Frontal cortex (tissue), 4 donors: ENCODE data around the gene KRTAP21-1. TPM values are rescaled to one million over a fixed set of nuclear protein-coding genes. Genes with fewer than 3 reads are reported as not detected.
"Not testable (repeated sequence)": the region's sequence is repeated elsewhere in the genome, so short reads cannot be mapped to it uniquely, and the experiment has no call there.

ENCODE experiments used
- DNase-seq, 2 donors: peaks; one replicate each; pipeline ENCODE4 v3.0.0; 2012; ENCODE audit warnings: low spot score in 2 of 2
- FAIRE-seq: peaks from 2 replicates; lab custom pipeline; 2012; peaks lifted over from hg19 to GRCh38; lab: Jason Lieb, UNC
- total RNA-seq: library from RNA; depleted of rRNA; stranded (reverse); fragments of >200 nt; gene quantifications from one replicate; pipeline ENCODE4 v1.2.3, GENCODE V29; 2014
- donor health status: control.
- donor health status: control.
- donor health status: control.

The KRTAP21-1 gene
- total RNA-seq: not detected

DNA sequence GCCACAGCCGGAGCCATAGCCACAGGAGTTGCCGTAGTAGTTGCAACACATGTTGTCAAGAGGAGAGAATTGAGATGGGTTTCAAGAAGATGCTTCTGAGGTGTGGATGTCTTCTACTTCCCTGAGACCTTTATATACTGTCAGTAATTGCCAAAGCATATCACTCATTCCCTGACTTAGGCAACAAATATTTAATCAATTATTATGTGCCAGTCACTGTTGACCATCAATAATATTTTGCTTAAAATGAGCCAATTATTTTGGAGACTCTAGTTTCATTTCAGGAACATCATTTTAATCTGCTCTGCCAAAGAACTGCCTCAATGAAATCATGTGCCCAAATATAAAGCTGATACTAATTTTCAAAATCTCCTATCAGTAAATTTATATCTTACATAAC lies at the start of gene KRTAP21-1:
TSS of gene KRTAP21-1 (minus strand) at position 101 of the 400 bp plus-strand sequence. CDS start at position 51, 50 bp downstream.
- not testable (repeated sequence) for FAIRE-seq, DNase-seq

- DNase-seq (no peak), FAIRE-seq (no peak)
These were observed 45.4 kb upstream of the KRTAP21-1 start for GRCh38 chr21:30800605-30801004.

- FAIRE-seq (no peak), DNase-seq (no peak)
These were observed 38.5 kb upstream of the KRTAP21-1 start for GRCh38 chr21:30793581-30794314.

- DNase-seq (no peak), FAIRE-seq (no peak)
These were observed 24.0 kb upstream of the KRTAP21-1 start for GRCh38 chr21:30779249-30779648.

DNA sequence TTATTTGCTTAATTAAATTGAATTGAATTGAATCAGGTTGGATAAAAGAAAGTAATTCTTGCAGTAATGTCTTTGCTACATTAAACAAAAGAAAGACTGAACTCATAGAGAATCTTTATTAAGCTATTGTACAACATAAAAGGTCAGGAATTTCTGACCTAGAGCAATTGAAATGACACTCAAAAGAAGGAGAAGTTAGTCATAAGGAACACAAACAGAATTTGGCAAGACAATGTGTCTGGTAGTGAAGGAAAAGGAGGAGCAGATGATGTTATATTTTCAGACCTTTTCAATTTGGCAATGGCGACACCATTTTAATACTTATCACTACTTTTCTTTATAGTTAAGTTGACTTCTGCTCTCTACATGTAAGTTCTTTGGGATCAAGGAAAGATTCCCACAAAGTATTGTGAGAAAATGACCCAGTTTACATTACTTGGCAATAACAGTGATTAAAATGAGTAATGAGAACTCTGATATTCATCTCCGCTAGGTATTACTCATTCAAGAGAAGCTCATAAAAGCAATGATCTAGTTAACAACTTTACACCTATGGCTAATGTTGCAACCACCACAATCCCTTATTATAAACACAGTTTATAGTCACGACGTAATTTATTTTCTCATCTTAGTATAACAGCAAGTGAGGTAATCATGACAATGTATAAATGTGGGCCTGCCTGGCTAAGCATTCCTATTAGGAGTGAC lies 14.7 kb upstream of the KRTAP21-1 start:
- FAIRE-seq (no peak), DNase-seq (no peak)

GRCh38 chr21:30760776-30761175 lies 5.5 kb upstream of the KRTAP21-1 start:
- DNase-seq (no peak), FAIRE-seq (no peak)

DNA sequence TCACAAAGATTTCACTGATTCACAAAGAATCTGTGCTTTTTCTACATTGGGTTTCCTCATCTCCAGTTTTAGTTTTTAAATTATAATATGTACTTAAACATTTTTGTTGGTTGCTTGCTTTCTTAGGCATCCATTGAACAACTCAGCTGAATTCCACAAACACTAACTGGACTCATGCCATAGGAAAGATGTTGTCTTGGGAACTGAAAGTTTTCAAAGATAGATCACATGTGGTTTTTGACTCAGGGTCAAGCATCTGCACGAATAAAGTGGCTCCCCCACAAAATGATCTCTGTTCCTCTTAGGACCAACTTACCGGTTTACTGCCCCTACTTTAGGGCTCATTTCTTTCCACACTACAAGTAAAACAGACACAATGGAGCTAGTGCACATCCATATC lies 3.1 kb upstream of the KRTAP21-1 start:
- DNase-seq: no peak
- no peak for FAIRE-seq

DNA sequence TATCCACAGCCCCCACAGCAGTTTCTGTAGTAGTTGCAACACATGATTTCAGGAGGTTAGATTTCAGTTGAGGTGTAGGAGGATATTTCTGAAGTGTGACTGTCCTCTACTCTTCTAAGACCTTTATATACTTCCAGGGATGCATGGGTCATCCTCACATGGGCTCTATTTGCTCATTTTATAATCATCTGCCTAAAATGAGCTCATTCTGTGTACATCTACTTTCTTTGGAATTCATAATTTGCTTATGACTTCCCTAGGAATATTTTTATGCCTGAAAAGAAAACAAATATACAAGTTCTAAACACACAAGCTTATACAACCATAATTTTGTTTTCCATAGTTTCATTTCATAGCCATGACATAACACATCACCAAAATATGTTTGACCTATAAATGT lies 8.1 kb downstream of the KRTAP21-1 start, which contains the start of gene KRTAP21-2:
TSS of gene KRTAP21-2 (minus strand) at position 101 of the 400 bp plus-strand sequence. CDS start at position 44, 57 bp downstream.
- DNase-seq (no peak), FAIRE-seq (no peak)

- no peak for DNase-seq
- FAIRE-seq: no peak
These were observed 14.8 kb downstream of the KRTAP21-1 start for GRCh38 chr21:30740462-30740861.

DNA sequence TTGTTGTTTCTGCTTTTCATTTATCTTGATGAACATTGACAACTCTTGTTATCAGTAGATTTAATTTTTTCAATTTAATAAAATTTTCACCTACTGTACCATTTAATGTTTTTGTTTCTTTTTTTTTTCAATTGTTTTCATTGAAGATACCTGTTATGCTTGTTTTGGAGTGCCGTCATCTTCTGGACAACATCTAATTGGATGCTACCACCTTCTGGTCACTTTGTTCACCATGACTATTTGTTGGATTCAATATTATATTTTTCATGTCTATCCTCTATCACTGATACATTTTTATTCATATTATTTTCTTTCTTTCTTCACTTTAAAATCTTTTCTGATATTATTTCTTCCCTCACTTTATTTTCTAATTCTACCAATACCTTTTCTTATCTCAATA lies 22.2 kb downstream of the KRTAP21-1 start:
- DNase-seq (no peak), FAIRE-seq (peak; percentile 42)

DNA sequence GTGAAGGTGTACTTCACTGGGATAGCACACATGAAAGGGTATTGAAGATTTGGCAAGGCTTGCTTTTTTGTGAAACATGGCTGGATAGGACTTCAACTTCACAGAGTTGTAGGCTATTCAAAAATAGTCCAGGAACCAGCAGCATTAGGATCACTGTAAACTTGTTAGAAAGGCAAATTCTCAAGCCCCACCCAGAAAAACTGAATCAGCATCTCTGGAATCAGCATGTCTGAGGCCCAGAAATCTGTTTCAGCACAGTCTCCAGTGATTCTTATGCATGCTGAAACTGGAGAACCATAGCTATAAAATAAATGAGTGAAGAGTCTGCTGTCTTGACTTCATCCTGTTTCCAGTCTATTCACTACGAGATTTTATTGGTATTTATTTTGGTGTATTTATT lies 28.5 kb downstream of the KRTAP21-1 start:
- FAIRE-seq (no peak), DNase-seq (no peak)

GRCh38 chr21:30719401-30719800 lies 35.8 kb downstream of the KRTAP21-1 start:
- FAIRE-seq (no peak), DNase-seq (no peak)

DNA sequence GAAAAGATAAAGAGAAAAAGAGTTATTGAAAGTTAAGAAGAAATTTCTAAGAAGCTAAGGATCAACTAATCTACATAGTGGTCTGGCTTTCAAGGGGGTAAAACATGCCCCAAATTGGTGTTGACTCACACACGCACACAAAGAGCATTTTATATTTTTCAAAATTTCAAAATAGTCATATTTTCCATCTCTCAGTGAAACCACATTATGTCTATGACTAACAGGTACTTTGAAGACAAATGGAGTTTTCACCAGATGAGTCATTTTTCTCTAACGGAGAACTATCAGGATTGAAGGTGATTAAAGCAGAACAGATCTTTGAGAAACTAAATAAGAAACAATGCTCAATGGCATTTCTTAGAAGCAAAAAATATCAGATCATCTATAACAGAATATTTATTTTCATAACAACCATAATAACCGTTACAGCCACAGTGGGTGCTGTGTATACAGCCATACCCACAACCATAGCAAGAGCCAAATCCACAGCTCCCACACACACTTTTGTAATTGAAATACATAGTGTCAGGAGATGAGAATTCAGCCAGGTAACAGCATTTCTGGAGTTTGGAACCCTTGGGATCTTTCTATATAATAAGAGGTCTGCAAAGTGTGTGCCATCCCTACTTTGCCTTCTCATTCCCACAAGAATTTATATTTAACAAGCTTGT lies 36.9 kb downstream of the KRTAP21-1 start, which contains the start of gene KRTAP21-3:
TSS of gene KRTAP21-3 (minus strand) at position 539 of the 671 bp plus-strand sequence. CDS start at position 521, 18 bp downstream.
- DNase-seq (no peak), FAIRE-seq (no peak)

- no peak for DNase-seq
- no peak for FAIRE-seq
These were observed 38.1 kb downstream of the KRTAP21-1 start for GRCh38 chr21:30717105-30717504.

- FAIRE-seq (no peak), DNase-seq (no peak)
These were observed 40.3 kb downstream of the KRTAP21-1 start for GRCh38 chr21:30714946-30715345.

GRCh38 chr21:30714456-30714855 lies 40.8 kb downstream of the KRTAP21-1 start:
- no peak for DNase-seq
- FAIRE-seq: no peak

- DNase-seq (no peak), FAIRE-seq (no peak)
These were observed 41.5 kb downstream of the KRTAP21-1 start for GRCh38 chr21:30713766-30714165.

GRCh38 chr21:30710499-30710898 lies 44.7 kb downstream of the KRTAP21-1 start:
- DNase-seq (no peak), FAIRE-seq (no peak)

DNA sequence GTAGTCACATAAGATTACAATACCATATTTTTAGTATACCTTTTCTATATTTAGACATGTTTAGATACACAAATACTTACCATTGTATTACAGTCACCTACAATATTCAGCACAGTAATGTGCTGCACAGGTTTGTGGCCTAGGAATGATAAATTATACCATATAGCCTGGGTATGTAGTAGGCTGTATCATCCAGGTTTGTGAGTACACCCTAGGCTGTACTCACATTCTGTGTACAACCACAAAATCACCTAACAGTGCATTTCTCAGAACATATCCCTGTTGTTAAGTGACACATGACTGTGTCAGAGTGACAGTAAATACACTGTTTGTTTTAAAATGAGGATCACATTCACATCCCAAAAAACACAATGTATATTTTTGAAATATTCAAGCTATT lies 47.8 kb downstream of the KRTAP21-1 start:
- no peak for FAIRE-seq
- DNase-seq: no peak
